ENCODE measurements around the gene SEPTIN1.

The SEPTIN1 gene

DNA sequence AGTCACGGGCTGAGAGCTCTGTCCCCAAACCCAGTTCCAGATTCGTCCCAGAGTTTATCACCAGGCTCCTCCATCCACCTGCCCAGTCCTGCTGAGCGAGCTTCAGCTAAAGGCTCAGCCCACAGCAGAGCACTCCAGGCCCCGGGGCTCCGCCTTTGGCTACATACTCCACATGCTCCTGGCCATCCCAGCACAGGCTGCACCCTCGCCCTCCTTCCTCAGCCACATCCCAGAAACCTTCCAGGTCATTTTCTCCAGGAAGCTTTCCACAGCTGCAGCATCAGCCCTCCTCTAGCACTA, 22.5 kb downstream of the SEPTIN1 start (continued):
- TF ChIP-seq, protein P1, sequence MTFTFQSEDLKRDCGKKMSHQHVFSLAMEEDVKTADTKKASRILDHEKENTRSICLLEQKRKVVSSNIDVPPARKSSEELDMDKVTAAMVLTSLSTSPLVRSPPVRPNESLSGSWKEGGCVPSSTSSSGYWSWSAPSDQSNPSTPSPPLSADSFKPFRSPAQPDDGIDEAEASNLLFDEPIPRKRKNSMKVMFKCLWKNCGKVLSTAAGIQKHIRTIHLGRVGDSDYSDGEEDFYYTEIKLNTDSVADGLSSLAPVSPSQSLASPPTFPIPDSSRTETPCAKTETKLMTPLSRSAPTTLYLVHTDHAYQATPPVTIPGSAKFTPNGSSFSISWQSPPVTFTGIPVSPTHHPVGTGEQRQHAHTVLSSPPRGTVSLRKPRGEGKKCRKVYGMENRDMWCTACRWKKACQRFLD (tag by site-specific recombination; IDR thresholded peaks at IDR 0.05), result no peak
- TF ChIP-seq ZNF155 (tag by site-specific recombination; IDR thresholded peaks at IDR 0.05) (no peak), YY1 (tag by site-specific recombination; IDR thresholded peaks at IDR 0.05) (no peak)

DNA sequence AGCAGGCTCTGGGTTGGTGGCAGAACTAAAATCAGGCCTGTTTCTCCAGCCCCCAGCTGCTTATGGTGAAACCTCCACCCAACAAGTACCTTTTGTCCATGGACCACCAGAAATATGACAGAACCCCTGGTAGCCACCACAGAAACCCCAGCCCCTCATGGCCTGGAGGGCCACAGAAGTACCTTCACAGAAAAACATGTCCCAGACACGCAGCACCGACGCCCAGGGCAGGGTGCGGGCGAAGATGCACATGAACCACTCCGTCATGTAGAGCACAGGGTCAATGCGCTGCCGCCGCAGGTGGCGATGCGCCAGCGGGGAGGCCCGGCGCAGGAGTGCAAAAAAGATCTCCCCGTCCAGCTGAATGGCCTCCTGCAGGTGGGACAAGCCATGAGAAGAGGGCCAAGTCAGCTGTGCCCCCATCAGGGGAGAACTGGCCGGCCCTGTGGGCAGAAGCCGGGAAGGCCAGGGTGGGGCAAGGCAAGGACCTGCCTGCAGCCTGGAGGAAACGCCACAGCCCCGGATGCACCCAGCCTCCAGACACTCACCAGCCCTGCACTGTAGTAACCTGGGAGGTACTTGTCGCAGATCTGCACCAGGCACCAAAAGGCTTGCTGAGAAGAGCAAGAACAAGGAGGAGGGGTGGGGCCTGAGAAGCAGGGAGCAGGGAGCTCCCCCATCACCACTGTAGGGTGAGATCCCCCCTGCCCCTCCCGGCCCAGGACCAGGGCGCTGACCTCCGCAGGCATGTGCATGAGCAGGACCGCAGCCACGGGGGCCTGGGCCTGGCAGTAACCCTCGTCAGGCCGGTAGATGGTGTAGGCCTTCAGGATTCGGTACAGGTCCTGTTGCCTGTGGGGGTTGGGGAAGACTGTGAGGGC, 23.1 kb downstream of the SEPTIN1 start:
- no peak overlapping the region for H3K27ac ChIP-seq (ENCODE audit: extremely low read depth, low read depth, low read length)
- no peaks in the 10 kb centered on the region for H3K4me1 ChIP-seq (ENCODE audit: control insufficient read depth, insufficient read depth, low read length)
- ChIA-PET POLR2A (interaction anchor here (0.5 to 2.9 kb wide), 5 partner anchors 11 to 48 kb away, joined by 3 to 17 read pairs (median 4); partner anchors contain the start of genes TBC1D10B and ZNF771), CTCF (interaction anchor here (0.6 to 1.8 kb wide), 4 partner anchors 8 to 62 kb away, joined by 3 to 5 read pairs (median 4); no protein-coding TSS in a partner anchor)
- TF ChIP-seq SCRT2 (tag by site-specific recombination; IDR thresholded peaks at IDR 0.05) (peak; percentile 83), SCRT1 (tag by site-specific recombination; IDR thresholded peaks at IDR 0.05; ENCODE audit: borderline replicate concordance) (0 out of 2 replicates have a peak, but pooled peaks have one; percentile 23), ZFHX2 (tag by site-specific recombination; conservative IDR thresholded peaks at IDR 0.05) (no peak), SP2 (tag by site-specific recombination; IDR thresholded peaks at IDR 0.05) (0 out of 2 replicates have a peak, but pooled peaks have one; percentile 6)
- TF ChIP-seq, protein P2, sequence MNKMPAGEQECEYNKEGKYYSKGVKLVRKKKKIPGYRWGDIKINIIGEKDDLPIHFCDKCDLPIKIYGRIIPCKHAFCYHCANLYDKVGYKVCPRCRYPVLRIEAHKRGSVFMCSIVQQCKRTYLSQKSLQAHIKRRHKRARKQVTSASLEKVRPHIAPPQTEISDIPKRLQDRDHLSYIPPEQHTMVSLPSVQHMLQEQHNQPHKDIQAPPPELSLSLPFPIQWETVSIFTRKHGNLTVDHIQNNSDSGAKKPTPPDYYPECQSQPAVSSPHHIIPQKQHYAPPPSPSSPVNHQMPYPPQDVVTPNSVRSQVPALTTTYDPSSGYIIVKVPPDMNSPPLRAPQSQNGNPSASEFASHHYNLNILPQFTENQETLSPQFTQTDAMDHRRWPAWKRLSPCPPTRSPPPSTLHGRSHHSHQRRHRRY (tag by site-specific recombination; IDR thresholded peaks at IDR 0.05), result no peak
- no peaks in the 10 kb centered on the region for H3K9me3 ChIP-seq (ENCODE audit: control insufficient read depth, insufficient read depth, low read depth, low read length)
- peaks cover 21 to 71% of the 10 kb centered on the region in 2 experiments; a peak in 2 of 3 replicates for H3K36me3 ChIP-seq (ENCODE audit: control insufficient read depth in 2 of 2, insufficient read depth in 1 of 2, low read length in 2 of 2)
- no peak overlapping the region for H3K4me3 ChIP-seq (ENCODE audit: low read depth, low read length)

DNA sequence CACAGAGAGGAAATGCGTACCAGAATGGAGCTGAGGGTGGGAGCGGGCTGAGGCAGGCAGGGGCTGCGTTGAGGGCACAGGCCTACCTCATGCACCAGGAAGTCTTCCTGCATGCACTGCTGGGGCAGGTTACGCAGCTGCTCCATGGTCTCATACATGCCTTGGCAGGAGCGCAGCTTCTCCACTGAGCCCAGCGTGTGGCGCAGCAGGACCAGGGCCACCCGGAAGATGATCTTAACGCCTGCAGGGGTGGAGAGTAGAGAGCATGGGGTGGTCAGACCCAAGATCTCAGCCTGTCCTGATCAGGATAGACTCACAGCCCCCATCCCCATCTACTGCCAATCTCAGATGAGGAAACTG, 23.8 kb downstream of the SEPTIN1 start:
- H3K4me3 ChIP-seq (ENCODE audit: low read depth, low read length), result no peak overlapping the region
- ChIA-PET CTCF (interaction anchor here (0.6 to 1.8 kb wide), 6 partner anchors 9 to 71 kb away, joined by 3 to 6 read pairs (median 4); partner anchors contain the start of gene DCTPP1), POLR2A (interaction anchor here (0.8 to 2.9 kb wide), 3 partner anchors 11 to 49 kb away, joined by 3 to 17 read pairs (median 4); partner anchors contain the start of genes TBC1D10B and ZNF771)
- no peaks in the 10 kb centered on the region for H3K4me1 ChIP-seq (ENCODE audit: control insufficient read depth, insufficient read depth, low read length)
- peaks cover 17 to 71% of the 10 kb centered on the region in 2 experiments; a peak in 2 of 3 replicates for H3K36me3 ChIP-seq (ENCODE audit: control insufficient read depth in 2 of 2, insufficient read depth in 1 of 2, low read length in 2 of 2)
- TF ChIP-seq, protein P3, sequence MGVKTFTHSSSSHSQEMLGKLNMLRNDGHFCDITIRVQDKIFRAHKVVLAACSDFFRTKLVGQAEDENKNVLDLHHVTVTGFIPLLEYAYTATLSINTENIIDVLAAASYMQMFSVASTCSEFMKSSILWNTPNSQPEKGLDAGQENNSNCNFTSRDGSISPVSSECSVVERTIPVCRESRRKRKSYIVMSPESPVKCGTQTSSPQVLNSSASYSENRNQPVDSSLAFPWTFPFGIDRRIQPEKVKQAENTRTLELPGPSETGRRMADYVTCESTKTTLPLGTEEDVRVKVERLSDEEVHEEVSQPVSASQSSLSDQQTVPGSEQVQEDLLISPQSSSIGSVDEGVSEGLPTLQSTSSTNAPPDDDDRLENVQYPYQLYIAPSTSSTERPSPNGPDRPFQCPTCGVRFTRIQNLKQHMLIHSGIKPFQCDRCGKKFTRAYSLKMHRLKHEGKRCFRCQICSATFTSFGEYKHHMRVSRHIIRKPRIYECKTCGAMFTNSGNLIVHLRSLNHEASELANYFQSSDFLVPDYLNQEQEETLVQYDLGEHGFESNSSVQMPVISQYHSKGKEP (tag by site-specific recombination; IDR thresholded peaks at IDR 0.05), result peak; percentile 41; the same call in 1 of the 2 replicates
- TF ChIP-seq ZNF394 (tag by site-specific recombination; IDR thresholded peaks at IDR 0.05; ENCODE audit: borderline replicate concordance) (peak; percentile 33; the same call in 1 of the 2 replicates), ZNF174 (tag by site-specific recombination; IDR thresholded peaks at IDR 0.05) (no peak), SP3 (tag by site-specific recombination; IDR thresholded peaks at IDR 0.05) (no peak), ZNF600 (tag by site-specific recombination; IDR thresholded peaks at IDR 0.05) (peak; percentile 52; the same call in 1 of the 2 replicates), ZNF654 (tag by site-specific recombination; IDR thresholded peaks at IDR 0.05; ENCODE audit: low read depth) (peak; percentile 16; the same call in 1 of the 2 replicates), ZNF138 (tag by site-specific recombination; IDR thresholded peaks at IDR 0.05; ENCODE audit: borderline replicate concordance) (no peak), SALL2 (tag by site-specific recombination; IDR thresholded peaks at IDR 0.05; ENCODE audit: borderline replicate concordance) (no peak), SETDB1 (IDR thresholded peaks at IDR 0.05; ENCODE audit: insufficient read length, low read length) (no peak)
- H3K9me3 ChIP-seq (ENCODE audit: control insufficient read depth, insufficient read depth, low read depth, low read length), result no peaks in the 10 kb centered on the region
- H3K27ac ChIP-seq (ENCODE audit: extremely low read depth, low read depth, low read length), result no peak overlapping the region

All from HEK293 (cell line).